Activated CD4-positive, alpha-beta T cell treated with anti-CD3 and anti-CD28 coated beads for 36 hours (primary cell): Measurements from ENCODE around the gene MGST1. TPM values are rescaled to one million over a fixed set of nuclear protein-coding genes. Genes with fewer than 3 reads are reported as not detected.

ENCODE experiments used
- ATAC-seq: fragments of 200-7000 bp; cut with Tn5 transposase; one replicate; pipeline ENCODE4 v1.10.0; 2021; ENCODE audit warnings: mild to moderate bottlenecking, moderate library complexity
- CTCF ChIA-PET: fragments of 350-600 bp; sonication (Branson Sonifier 250); formaldehyde crosslinking; loops from one replicate; lab custom pipeline; 2021; ENCODE audit warnings: antibody characterized with exemption; lab: Charles Lee
- POLR2A ChIA-PET: fragments of 350-600 bp; sonication (Branson Sonifier 250); formaldehyde crosslinking; loops from one replicate; lab custom pipeline; 2021; ENCODE audit warnings: antibody characterized with exemption, inconsistent platforms; lab: Charles Lee
- DNase-seq: peaks from one replicate; pipeline ENCODE4 v3.0.0-alpha.2; 2020
- H3K27ac Mint-ChIP-seq: one replicate; pipeline ENCODE4 v1.8.0; 2021; ENCODE audit warnings: mixed read lengths
- H3K27me3 Mint-ChIP-seq: one replicate; pipeline ENCODE4 v1.8.0; 2021; ENCODE audit warnings: mixed read lengths
- H3K36me3 Mint-ChIP-seq: one replicate; pipeline ENCODE4 v1.8.0; 2021; ENCODE audit warnings: low read depth, mixed read lengths
- H3K4me1 Mint-ChIP-seq: one replicate; pipeline ENCODE4 v1.8.0; 2021; ENCODE audit warnings: mixed read lengths
- H3K4me3 Mint-ChIP-seq: one replicate; pipeline ENCODE4 v1.8.0; 2021; ENCODE audit warnings: mild to moderate bottlenecking, moderate library complexity, mixed read lengths
- H3K9me3 Mint-ChIP-seq: one replicate; pipeline ENCODE4 v1.8.0; 2021; ENCODE audit warnings: low read depth, mixed read lengths
- intact Hi-C, 2 experiments: fragments of 100-400 bp; cut with DNase I in 1 of 2; cut with micrococcal nuclease in 1 of 2; formaldehyde crosslinking; loops; one replicate each; pipeline versions ENCODE4 v1.14.2 to v1.15.1; 2022 to 2024; cut with DNase I, micrococcal nuclease
- total RNA-seq, 2 experiments: library from RNA; stranded (reverse); gene quantifications; one replicate each; pipeline ENCODE4 v1.2.3, GENCODE V29; 2021

Gene MGST1, protein sequence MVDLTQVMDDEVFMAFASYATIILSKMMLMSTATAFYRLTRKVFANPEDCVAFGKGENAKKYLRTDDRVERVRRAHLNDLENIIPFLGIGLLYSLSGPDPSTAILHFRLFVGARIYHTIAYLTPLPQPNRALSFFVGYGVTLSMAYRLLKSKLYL
- not detected for total RNA-seq

DNA sequence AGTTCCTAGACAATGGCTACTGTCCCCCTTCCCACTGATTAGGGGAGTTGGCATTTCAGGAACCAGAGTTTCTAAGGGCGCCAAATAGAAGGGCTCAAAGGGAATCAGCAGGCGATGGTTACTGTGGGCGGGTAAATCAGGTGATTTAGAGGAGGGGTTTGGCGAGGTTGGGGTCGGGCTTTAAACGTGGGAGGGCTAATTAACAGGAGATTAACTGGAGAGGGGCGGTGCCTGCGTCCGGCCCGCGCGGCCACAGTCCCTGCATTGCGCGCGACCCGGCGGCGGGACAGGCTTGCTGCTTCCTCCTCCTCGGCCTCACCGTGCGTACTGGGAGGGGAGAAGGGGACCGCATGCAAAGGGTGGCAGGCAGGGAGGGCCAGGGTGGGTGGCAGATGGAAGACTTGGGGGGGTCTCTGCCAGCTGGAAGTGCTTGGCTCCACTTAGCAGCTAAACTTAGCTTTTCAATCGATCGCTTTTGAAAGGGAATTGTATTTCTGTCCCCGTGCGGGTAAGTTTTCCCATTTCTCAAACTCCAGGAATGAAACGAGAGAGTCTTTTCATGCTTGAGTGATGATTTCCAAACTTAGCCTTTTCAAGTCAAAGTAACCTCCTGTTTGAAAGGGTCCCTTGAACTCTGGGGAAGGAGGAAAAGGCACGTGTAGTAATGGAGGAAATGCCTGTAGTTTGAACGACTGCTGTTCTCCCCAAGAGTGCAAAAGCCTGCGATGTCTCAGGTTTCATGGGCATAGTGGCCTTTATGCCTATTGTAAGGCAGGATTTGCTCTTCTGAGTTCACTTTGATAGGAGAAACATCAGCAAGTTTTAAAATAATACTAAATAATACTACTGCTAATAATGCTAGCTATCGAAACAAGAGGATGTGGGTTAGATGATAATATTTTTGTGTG lies at the start of gene MGST1:
TSS of gene MGST1 (plus strand) at position 255 of the 908 bp plus-strand sequence. CDS start 6,608 bp downstream, outside the sequence.
- intact Hi-C loops, result no loop called here
- POLR2A ChIA-PET, result no interaction called here

GRCh38 chr12:16299403-16299802 lies 48.0 kb upstream of the MGST1 start:
- DNase-seq (no peak), ATAC-seq (no peak)
- POLR2A ChIA-PET, result no interaction called here
- Mint-ChIP-seq H3K4me1 (no peaks in the 10 kb centered on the region), H3K9me3 (peaks cover 10% of the 10 kb centered on the region), H3K4me3 (no peak overlapping the region), H3K27me3 (no peaks in the 10 kb centered on the region), H3K36me3 (no peaks in the 10 kb centered on the region), H3K27ac (no peak overlapping the region)
- CTCF ChIA-PET, result no interaction called here
- intact Hi-C loops, result no loop called here

More for the DNA sequence above, at the start of gene MGST1:
- CTCF ChIA-PET, result no interaction called here
- Mint-ChIP-seq H3K27ac (no peak within 1 kb of the TSS), H3K36me3 (no peaks in the 10 kb centered on the region), H3K4me1 (no peaks in the 10 kb centered on the region), H3K9me3 (no peaks in the 10 kb centered on the region), H3K27me3 (peaks cover 12% of the 10 kb centered on the region), H3K4me3 (no peak within 1 kb of the TSS)
- ATAC-seq (no peak), DNase-seq (no peak)

DNA sequence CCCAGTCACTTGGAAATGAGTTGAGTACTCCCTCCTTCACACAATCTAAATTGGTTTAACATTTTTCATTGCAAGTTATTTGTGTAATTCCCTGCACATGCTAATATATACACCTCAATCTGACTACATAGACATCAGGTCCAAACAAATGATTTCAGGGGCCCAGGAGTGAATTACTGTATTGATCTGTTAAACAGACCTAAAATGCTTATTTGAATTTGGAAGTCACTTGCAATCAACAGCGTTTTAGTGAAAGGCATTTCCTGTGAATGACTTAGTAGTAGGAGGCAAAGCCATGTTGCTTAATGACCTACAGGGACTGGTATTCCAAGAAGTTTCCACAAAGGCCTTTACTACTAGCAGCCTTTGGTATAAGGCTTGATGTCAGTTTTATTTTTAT lies 47.3 kb upstream of the MGST1 start:
- peaks cover 10% of the 10 kb centered on the region for H3K9me3 Mint-ChIP-seq
- intact Hi-C loops, result no loop called here
- ATAC-seq, result no peak
- no peaks in the 10 kb centered on the region for H3K4me1 Mint-ChIP-seq
- no peaks in the 10 kb centered on the region for H3K27me3 Mint-ChIP-seq
- H3K27ac Mint-ChIP-seq, result no peak overlapping the region
- ChIA-PET CTCF (no interaction called here), POLR2A (no interaction called here)
- H3K36me3 Mint-ChIP-seq, result no peaks in the 10 kb centered on the region
- no peak for DNase-seq
- no peak overlapping the region for H3K4me3 Mint-ChIP-seq

DNA sequence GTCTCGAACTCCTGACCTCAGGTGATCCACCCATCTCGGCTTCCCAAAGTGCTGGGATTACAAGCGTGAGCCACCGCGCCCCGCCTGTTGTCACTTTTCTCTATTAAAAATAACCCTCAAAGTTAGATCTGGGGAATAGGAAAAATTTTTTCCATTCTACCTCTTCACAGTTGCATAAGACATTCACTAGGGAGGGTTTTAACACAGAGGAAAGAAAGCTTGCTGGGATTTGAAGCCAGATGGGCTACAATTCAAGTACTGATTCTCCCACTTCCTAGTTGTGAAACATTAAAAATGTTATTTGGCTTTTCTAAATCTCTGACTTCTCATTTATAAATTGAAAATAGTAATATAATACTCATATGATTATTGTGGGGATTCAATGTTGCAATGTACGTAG lies 46.7 kb upstream of the MGST1 start:
- POLR2A ChIA-PET, result no interaction called here
- no peaks in the 10 kb centered on the region for H3K36me3 Mint-ChIP-seq
- no peaks in the 10 kb centered on the region for H3K4me1 Mint-ChIP-seq
- intact Hi-C loops, result no loop called here
- H3K27me3 Mint-ChIP-seq, result no peaks in the 10 kb centered on the region
- DNase-seq, result no peak
- CTCF ChIA-PET, result no interaction called here
- H3K27ac Mint-ChIP-seq, result no peak overlapping the region
- peaks cover 12% of the 10 kb centered on the region for H3K9me3 Mint-ChIP-seq
- ATAC-seq, result no peak
- no peak overlapping the region for H3K4me3 Mint-ChIP-seq

DNA sequence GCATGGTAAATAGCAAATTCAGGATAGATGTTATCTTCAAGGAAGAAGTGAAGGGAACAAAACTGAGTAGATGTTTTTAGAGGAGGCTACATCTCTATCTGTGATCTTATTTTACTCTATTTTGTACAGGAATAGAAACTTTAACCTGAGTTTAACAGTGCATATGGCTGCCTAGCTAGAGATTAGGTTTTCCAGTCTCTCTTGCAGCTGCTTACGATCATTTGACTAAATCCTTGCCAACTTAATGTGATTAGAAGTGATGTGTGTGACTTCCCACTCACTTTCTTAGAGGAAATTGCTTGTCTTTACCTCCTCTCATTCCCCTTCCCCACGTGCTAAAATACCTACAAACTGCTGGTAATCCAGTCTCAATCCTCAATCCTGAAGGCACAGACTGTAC lies 43.5 kb upstream of the MGST1 start:
- Mint-ChIP-seq H3K36me3 (no peaks in the 10 kb centered on the region), H3K27ac (no peak overlapping the region), H3K4me1 (no peaks in the 10 kb centered on the region), H3K4me3 (no peak overlapping the region), H3K9me3 (peaks cover 12% of the 10 kb centered on the region), H3K27me3 (no peaks in the 10 kb centered on the region)
- ChIA-PET POLR2A (no interaction called here), CTCF (no interaction called here)
- no peak for DNase-seq
- ATAC-seq, result no peak
- intact Hi-C loops, result no loop called here

DNA sequence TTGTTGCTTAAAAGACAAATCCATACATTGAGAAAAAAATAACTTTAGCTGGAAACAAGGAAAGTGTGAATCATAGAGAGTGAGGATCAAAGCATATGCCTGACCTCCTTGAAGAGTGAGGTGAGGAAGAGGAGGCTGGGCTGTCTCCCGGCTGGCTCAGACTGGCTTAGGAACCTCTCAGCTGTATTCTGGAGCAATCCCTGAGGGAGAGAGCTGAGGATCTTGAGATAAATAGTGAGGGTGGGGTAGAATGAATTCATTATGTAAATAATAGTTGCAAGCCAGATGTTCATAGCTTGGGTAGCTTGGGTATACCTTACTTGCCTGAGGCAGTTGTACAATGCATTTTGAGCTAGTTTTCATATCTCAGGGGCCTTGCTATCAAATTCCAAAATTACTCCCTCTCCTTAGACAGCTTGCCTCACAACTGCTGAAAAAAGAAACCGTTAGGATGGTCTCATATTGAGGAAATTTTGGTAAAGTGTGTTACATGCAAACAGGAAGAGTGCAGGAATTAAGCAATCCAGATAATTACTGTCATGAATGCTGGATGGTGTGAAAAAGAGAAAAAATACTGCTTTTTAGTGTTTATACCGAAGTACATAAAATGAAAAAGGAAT lies 39.5 kb upstream of the MGST1 start:
- no peak for DNase-seq
- H3K9me3 Mint-ChIP-seq, result peaks cover 15% of the 10 kb centered on the region
- CTCF ChIA-PET, result no interaction called here
- no peaks in the 10 kb centered on the region for H3K27me3 Mint-ChIP-seq
- intact Hi-C loops, result no loop called here
- no peak overlapping the region for H3K4me3 Mint-ChIP-seq
- no peaks in the 10 kb centered on the region for H3K36me3 Mint-ChIP-seq
- POLR2A ChIA-PET, result no interaction called here
- H3K27ac Mint-ChIP-seq, result no peak overlapping the region
- H3K4me1 Mint-ChIP-seq, result no peaks in the 10 kb centered on the region
- ATAC-seq, result no peak

DNA sequence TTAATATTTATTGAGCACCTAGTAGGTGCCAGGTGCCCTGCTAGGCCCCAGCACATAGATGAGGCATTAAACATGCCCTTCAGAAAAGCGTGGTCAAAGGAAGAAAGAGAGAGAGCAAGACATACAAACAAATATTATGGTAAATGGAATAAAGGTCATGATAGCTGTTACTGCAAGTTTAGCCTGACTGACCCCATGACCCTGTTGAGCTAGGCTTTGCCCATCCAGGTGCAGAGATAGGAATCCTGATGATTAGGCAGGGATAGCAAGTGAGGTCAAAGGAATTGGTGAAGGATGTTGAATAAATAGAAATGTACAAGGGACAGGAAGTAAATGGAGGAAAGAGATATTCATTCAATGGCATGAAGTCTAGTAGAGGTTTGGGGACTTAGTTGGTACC lies 36.5 kb upstream of the MGST1 start:
- DNase-seq, result no peak
- intact Hi-C loops, result no loop called here
- Mint-ChIP-seq H3K27me3 (no peaks in the 10 kb centered on the region), H3K4me3 (no peak overlapping the region), H3K9me3 (peaks cover 8% of the 10 kb centered on the region), H3K27ac (no peak overlapping the region), H3K4me1 (no peaks in the 10 kb centered on the region), H3K36me3 (no peaks in the 10 kb centered on the region)
- ChIA-PET CTCF (no interaction called here), POLR2A (no interaction called here)
- no peak for ATAC-seq

- Mint-ChIP-seq H3K27ac (no peak overlapping the region), H3K27me3 (no peaks in the 10 kb centered on the region), H3K4me3 (no peak overlapping the region), H3K9me3 (peaks cover 15% of the 10 kb centered on the region), H3K36me3 (no peaks in the 10 kb centered on the region), H3K4me1 (no peaks in the 10 kb centered on the region)
- POLR2A ChIA-PET, result no interaction called here
- intact Hi-C loops, result no loop called here
- no peak for ATAC-seq
- DNase-seq, result no peak
- CTCF ChIA-PET, result no interaction called here
These were observed 24.4 kb upstream of the MGST1 start for GRCh38 chr12:16323010-16323409.

DNA sequence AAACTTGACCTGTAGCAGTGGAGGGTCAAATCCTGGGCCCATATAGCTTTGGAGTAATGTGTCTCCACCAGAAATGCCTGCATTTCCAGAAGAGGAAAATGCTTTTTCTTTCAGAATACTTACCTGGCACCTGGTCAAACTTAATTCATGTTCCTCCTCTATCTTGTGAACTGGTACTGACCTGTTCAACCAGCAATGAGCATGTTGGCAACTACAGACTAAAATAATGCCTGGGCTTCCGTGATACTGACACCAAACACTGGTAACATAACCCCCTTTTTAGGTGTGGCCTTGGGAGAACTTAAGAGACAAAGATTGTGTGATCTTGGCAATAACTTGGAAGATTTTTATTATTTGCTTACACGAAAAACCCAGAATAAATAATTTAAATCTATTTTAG lies 23.8 kb upstream of the MGST1 start:
- ATAC-seq, result no peak
- no peak overlapping the region for H3K4me3 Mint-ChIP-seq
- CTCF ChIA-PET, result no interaction called here

GRCh38 chr12:16324272-16324671 lies 23.2 kb upstream of the MGST1 start:
- Mint-ChIP-seq H3K4me1 (no peaks in the 10 kb centered on the region), H3K9me3 (peaks cover 15% of the 10 kb centered on the region), H3K4me3 (no peak overlapping the region), H3K36me3 (no peaks in the 10 kb centered on the region), H3K27ac (no peak overlapping the region), H3K27me3 (no peaks in the 10 kb centered on the region)
- ATAC-seq (no peak), DNase-seq (no peak)
- ChIA-PET POLR2A (no interaction called here), CTCF (no interaction called here)
- intact Hi-C loops, result no loop called here

More for the DNA sequence above, 23.8 kb upstream of the MGST1 start:
- POLR2A ChIA-PET, result no interaction called here
- Mint-ChIP-seq H3K36me3 (no peaks in the 10 kb centered on the region), H3K4me1 (no peaks in the 10 kb centered on the region), H3K27me3 (no peaks in the 10 kb centered on the region), H3K27ac (no peak overlapping the region), H3K9me3 (peaks cover 17% of the 10 kb centered on the region)
- intact Hi-C loops, result no loop called here
- no peak for DNase-seq

DNA sequence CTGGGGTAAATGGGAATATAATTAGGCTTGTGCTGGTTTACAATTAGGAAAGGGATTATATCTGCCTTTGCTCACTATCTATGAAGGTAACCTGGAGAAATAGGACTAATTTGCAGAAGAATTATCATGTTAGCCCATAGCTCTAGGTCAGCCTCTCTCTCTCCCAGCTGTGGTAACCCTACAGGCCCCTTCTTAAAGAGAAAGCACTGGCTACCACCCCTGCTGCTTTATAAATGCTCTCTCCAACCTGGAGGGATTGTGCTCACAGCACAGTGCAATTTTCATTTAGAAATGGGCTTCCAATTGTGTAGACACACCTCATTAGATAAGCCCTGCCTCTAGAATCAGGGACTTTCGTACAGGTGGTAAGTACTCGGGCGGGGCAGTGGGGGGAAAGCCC lies 22.7 kb upstream of the MGST1 start:
- ChIA-PET CTCF (no interaction called here), POLR2A (no interaction called here)
- H3K27me3 Mint-ChIP-seq, result no peaks in the 10 kb centered on the region
- no peak overlapping the region for H3K27ac Mint-ChIP-seq
- DNase-seq (no peak), ATAC-seq (no peak)
- no peaks in the 10 kb centered on the region for H3K4me1 Mint-ChIP-seq
- H3K36me3 Mint-ChIP-seq, result no peaks in the 10 kb centered on the region
- no peak overlapping the region for H3K4me3 Mint-ChIP-seq
- intact Hi-C loops, result no loop called here
- H3K9me3 Mint-ChIP-seq, result peaks cover 13% of the 10 kb centered on the region

GRCh38 chr12:16325426-16325825 lies 22.0 kb upstream of the MGST1 start:
- Mint-ChIP-seq H3K36me3 (no peaks in the 10 kb centered on the region), H3K4me3 (no peak overlapping the region), H3K27ac (no peak overlapping the region), H3K9me3 (peaks cover 11% of the 10 kb centered on the region), H3K27me3 (no peaks in the 10 kb centered on the region), H3K4me1 (no peaks in the 10 kb centered on the region)
- CTCF ChIA-PET, result no interaction called here
- intact Hi-C loops, result no loop called here
- DNase-seq (no peak), ATAC-seq (no peak)
- POLR2A ChIA-PET, result no interaction called here
